ENCODE data around the gene FMN1.

The FMN1 gene

DNA sequence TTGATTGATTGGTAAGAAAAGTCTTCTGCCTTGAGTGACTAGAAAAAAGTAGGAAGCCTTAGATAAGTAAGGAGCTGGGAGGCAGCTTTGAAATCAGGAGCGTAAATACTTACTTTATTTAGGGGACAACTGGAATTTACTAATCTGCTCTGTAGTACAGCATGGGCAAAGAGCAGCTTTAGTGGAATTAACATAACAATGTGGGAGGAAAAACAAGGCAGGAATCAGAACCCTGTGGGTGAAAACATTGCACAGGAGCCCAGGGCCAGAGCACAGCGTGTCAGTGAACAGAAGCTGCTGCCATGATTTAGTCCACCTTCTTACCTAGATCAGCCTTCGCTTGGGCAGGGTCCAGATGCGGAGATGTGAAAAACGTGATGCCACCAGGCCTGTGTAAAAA lies 14.6 kb downstream of the FMN1 start:
- no peak overlapping the region for H3K27ac ChIP-seq
- H3K4me1 ChIP-seq (ENCODE audit: control insufficient read depth in 1 of 2, insufficient read depth in 1 of 2, low read depth in 1 of 2, low read length in 1 of 2) = no peaks in the 10 kb centered on the region
- H3K27me3 ChIP-seq = no peaks in the 10 kb centered on the region
- H3K36me3 ChIP-seq = no peaks in the 10 kb centered on the region
- TF ChIP-seq, protein P1, sequence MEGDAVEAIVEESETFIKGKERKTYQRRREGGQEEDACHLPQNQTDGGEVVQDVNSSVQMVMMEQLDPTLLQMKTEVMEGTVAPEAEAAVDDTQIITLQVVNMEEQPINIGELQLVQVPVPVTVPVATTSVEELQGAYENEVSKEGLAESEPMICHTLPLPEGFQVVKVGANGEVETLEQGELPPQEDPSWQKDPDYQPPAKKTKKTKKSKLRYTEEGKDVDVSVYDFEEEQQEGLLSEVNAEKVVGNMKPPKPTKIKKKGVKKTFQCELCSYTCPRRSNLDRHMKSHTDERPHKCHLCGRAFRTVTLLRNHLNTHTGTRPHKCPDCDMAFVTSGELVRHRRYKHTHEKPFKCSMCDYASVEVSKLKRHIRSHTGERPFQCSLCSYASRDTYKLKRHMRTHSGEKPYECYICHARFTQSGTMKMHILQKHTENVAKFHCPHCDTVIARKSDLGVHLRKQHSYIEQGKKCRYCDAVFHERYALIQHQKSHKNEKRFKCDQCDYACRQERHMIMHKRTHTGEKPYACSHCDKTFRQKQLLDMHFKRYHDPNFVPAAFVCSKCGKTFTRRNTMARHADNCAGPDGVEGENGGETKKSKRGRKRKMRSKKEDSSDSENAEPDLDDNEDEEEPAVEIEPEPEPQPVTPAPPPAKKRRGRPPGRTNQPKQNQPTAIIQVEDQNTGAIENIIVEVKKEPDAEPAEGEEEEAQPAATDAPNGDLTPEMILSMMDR (IDR thresholded peaks at IDR 0.05) = no peak
- no peaks in the 10 kb centered on the region for H3K9me3 ChIP-seq
- H3K4me3 ChIP-seq (ENCODE audit: low read depth in 1 of 2, low read length in 1 of 2) = no peak overlapping the region

DNA sequence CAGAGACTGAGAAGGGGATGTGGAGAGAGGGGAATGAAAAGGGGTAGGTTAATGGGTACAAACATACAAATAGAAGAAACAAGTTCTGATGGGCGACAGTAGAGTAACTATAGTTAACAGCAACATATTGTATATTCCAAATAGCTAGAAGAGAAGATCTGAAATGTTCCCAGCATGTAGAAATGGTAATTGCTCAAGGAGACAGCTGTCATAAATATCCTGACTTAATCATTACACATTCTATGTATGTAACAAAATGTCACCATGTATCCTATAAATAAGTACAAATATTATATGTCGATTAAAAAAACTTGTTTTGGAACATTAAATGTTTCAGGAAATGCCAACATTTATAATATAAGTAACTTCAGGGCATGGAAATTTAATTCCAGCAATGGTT lies 23.3 kb downstream of the FMN1 start:
- TF ChIP-seq, protein P1 (IDR thresholded peaks at IDR 0.05) = no peak
- H3K4me3 ChIP-seq (ENCODE audit: low read depth in 1 of 2, low read length in 1 of 2) = no peak overlapping the region
- no peaks in the 10 kb centered on the region for H3K9me3 ChIP-seq
- no peaks in the 10 kb centered on the region for H3K4me1 ChIP-seq (ENCODE audit: control insufficient read depth in 1 of 2, insufficient read depth in 1 of 2, low read depth in 1 of 2, low read length in 1 of 2)
- H3K27me3 ChIP-seq = peaks cover 5% of the 10 kb centered on the region
- no peak overlapping the region for H3K27ac ChIP-seq
- H3K36me3 ChIP-seq = no peaks in the 10 kb centered on the region

DNA sequence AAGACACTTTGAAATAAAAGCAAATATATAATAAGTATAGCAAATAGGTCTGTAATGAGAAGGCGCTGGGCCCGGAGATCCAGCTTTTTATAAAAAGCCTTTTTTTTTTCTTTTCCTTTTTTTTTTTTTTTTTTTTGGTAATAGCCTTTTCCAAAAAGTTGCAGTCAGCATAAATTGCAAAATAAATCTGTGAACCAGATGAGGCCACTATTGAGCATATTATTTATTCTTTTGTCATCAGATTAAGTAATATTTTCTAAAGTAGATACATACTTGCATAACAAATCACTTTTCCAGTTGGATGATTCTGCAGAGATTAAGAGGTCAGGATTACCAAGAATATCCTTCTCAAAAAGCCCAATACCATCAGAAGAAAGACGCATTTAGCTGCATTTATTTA lies 24.9 kb downstream of the FMN1 start:
- Histone ChIP-seq H3K9me3 (no peaks in the 10 kb centered on the region), H3K27me3 (peaks cover 5% of the 10 kb centered on the region), H3K4me1 (ENCODE audit: control insufficient read depth in 1 of 2, insufficient read depth in 1 of 2, low read depth in 1 of 2, low read length in 1 of 2) (no peaks in the 10 kb centered on the region), H3K4me3 (ENCODE audit: low read depth in 1 of 2, low read length in 1 of 2) (no peak overlapping the region), H3K36me3 (no peaks in the 10 kb centered on the region), H3K27ac (no peak overlapping the region)
- TF ChIP-seq, protein P1 (IDR thresholded peaks at IDR 0.05) = no peak

DNA sequence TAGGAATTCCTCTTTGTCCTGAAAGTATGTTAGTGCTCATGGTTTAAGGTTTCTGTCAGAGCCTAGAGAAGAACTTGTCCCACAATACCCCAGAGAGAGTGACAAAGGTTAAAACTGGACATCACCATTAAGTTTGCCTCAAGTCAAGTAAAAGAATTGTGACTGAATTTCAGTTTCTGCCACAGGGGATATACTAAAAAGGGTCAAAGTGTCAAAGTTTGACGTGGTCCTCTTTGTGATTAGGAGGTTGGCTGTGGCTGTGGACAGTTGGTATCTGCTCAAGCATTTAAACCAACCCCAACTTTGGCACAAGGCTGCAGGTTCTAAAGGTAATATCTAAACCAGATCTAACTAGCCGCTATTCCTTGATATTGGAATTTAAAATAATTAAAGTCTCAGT lies 26.1 kb downstream of the FMN1 start:
- Histone ChIP-seq H3K27ac (no peak overlapping the region), H3K9me3 (no peaks in the 10 kb centered on the region), H3K36me3 (no peaks in the 10 kb centered on the region), H3K27me3 (peaks cover 5% of the 10 kb centered on the region), H3K4me1 (ENCODE audit: control insufficient read depth in 1 of 2, insufficient read depth in 1 of 2, low read depth in 1 of 2, low read length in 1 of 2) (no peaks in the 10 kb centered on the region), H3K4me3 (ENCODE audit: low read depth in 1 of 2, low read length in 1 of 2) (no peak overlapping the region)
- TF ChIP-seq, protein P1 (IDR thresholded peaks at IDR 0.05) = no peak

DNA sequence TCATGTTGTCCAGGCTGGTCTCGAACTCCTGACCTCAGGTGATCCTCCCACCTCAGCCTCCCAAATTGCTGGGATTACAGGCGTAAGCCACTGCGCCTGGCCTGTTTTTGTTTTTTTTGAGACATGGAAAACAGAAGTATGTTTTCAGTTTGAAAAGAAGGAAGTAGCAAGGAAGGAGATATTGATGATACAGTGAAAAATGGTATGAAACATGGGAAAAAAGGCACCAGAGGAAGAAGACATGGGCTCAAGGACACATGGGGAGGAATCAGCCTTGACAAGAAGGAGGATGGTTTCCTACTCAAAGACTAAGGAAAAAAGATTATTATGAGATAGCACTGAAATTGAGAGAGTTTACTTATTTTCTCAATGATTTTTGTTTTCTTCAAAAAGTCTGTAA lies 30.7 kb downstream of the FMN1 start:
- TF ChIP-seq, protein P1 (IDR thresholded peaks at IDR 0.05) = no peak
- Histone ChIP-seq H3K27me3 (peaks cover 12% of the 10 kb centered on the region), H3K4me3 (ENCODE audit: low read depth in 1 of 2, low read length in 1 of 2) (no peak overlapping the region), H3K36me3 (no peaks in the 10 kb centered on the region), H3K4me1 (ENCODE audit: control insufficient read depth in 1 of 2, insufficient read depth in 1 of 2, low read depth in 1 of 2, low read length in 1 of 2) (no peaks in the 10 kb centered on the region), H3K9me3 (no peaks in the 10 kb centered on the region), H3K27ac (no peak overlapping the region)

DNA sequence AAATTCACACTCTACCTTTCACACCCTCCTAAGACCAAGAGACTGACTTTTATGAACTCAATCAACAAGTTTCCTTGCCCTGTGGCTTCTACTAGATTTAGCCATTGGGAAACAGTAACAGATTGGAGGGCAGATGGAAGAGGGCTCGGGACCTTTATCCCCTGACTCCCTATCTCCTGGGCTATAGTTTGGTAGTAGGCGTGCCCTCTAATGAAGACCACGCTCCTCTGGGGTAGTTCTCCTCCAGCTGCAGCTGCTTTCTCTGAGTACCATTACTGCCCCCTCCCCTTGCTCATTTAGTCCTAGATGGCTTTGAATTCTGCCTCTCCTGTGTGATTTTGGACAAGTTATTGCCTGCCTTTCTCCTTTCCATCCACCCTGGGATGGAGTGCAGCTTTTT lies 33.3 kb downstream of the FMN1 start:
- no peaks in the 10 kb centered on the region for H3K36me3 ChIP-seq
- TF ChIP-seq, protein P1 (IDR thresholded peaks at IDR 0.05) = no peak
- H3K4me3 ChIP-seq (ENCODE audit: low read depth in 1 of 2, low read length in 1 of 2) = no peak overlapping the region
- H3K4me1 ChIP-seq (ENCODE audit: control insufficient read depth in 1 of 2, insufficient read depth in 1 of 2, low read depth in 1 of 2, low read length in 1 of 2) = peaks cover 0 to 3% of the 10 kb centered on the region in 2 experiments
- peaks cover 7% of the 10 kb centered on the region for H3K27me3 ChIP-seq
- H3K9me3 ChIP-seq = no peaks in the 10 kb centered on the region
- H3K27ac ChIP-seq = no peak overlapping the region
